Osteoblast (primary cell): ENCODE measurements around the gene MET. TPM values are rescaled to one million over a fixed set of nuclear protein-coding genes. Genes with fewer than 3 reads are reported as not detected.
A peak's percentile ranks its signal among the peaks of the same experiment; 100 is the strongest.

ENCODE experiments used
- DNase-seq: peaks from one replicate; pipeline ENCODE4 v3.0.0; 2011; ENCODE audit warnings: low spot score, mixed read lengths; ENCODE audit not compliant: insufficient read length; ENCODE audit errors: missing footprints
- H2AFZ ChIP-seq: 2 replicates; pipeline ENCODE4 v1.6.0; 2011; ENCODE audit warnings: mild to moderate bottlenecking, low read length
- H3K27ac ChIP-seq: 2 replicates; pipeline ENCODE4 v1.5.1; 2011; ENCODE audit warnings: mild to moderate bottlenecking, low read depth, low read length, moderate library complexity
- H3K27me3 ChIP-seq: 2 replicates; pipeline ENCODE4 v1.6.0; 2012; ENCODE audit warnings: mild to moderate bottlenecking, control low read depth, inconsistent platforms, low read length, moderate library complexity; ENCODE audit not compliant: insufficient read depth
- H3K36me3 ChIP-seq: 2 replicates; pipeline ENCODE4 v1.5.1; 2011; ENCODE audit warnings: mild to moderate bottlenecking, low read length, control low read depth, moderate library complexity; ENCODE audit not compliant: insufficient read depth
- H3K4me1 ChIP-seq: 2 replicates; pipeline ENCODE4 v1.5.1; 2011; ENCODE audit warnings: mild to moderate bottlenecking, low read length, control low read depth, moderate library complexity; ENCODE audit not compliant: insufficient read depth
- H3K4me2 ChIP-seq: 2 replicates; pipeline ENCODE4 v1.6.0; 2011; ENCODE audit warnings: mild to moderate bottlenecking, low read length; ENCODE audit not compliant: insufficient read depth
- H3K4me3 ChIP-seq: fragments of 200-600 bp; sonication (generic); 3 replicates; pipeline ENCODE4 v1.5.1; 2012; ENCODE audit warnings: mild to moderate bottlenecking, low read length, inconsistent platforms; ENCODE audit not compliant: insufficient read depth
- H3K79me2 ChIP-seq: 2 replicates; pipeline ENCODE4 v1.6.0; 2012; ENCODE audit warnings: mild to moderate bottlenecking, low read length, control low read depth, inconsistent platforms; ENCODE audit not compliant: insufficient read depth
- H3K9me3 ChIP-seq: 2 replicates; pipeline ENCODE4 v1.5.1; 2011; ENCODE audit warnings: low read depth, low read length, control low read depth
- H4K20me1 ChIP-seq: 2 replicates; pipeline ENCODE4 v1.6.0; 2012; ENCODE audit warnings: mild to moderate bottlenecking, low read length, control low read depth; ENCODE audit not compliant: insufficient read depth
- CTCF ChIP-seq: IDR thresholded peaks from 2 replicates; pipeline ENCODE4 v1.5.1; 2011; ENCODE audit warnings: mild to moderate bottlenecking, low read depth, low read length, moderate library complexity; ENCODE audit errors: extremely low read depth
- total RNA-seq: library from RNA; depleted of rRNA; stranded (reverse); fragments of >200 nt; gene quantifications from 2 replicates; pipeline ENCODE4 v1.2.3, GENCODE V29; 2012

The MET gene
- total RNA-seq, 1 donor, result 55.0 TPM

GRCh38 chr7:116786791-116787443 lies 114.9 kb downstream of the MET start:
- Histone ChIP-seq H3K4me3 (no peak overlapping the region), H2AFZ (no peak overlapping the region), H3K4me1 (peaks cover 21% of the 10 kb centered on the region), H3K27ac (no peak overlapping the region), H3K79me2 (no peaks in the 10 kb centered on the region), H4K20me1 (no peaks in the 10 kb centered on the region), H3K4me2 (no peak overlapping the region), H3K27me3 (no peaks in the 10 kb centered on the region), H3K36me3 (peaks cover 31% of the 10 kb centered on the region), H3K9me3 (no peaks in the 10 kb centered on the region)
- DNase-seq, result no peak
- peak; percentile 39 for TF ChIP-seq CTCF

GRCh38 chr7:116787881-116788280 lies 115.9 kb downstream of the MET start:
- Histone ChIP-seq H3K79me2 (no peaks in the 10 kb centered on the region), H3K27ac (no peak overlapping the region), H3K4me1 (peaks cover 13% of the 10 kb centered on the region), H3K36me3 (peaks cover 34% of the 10 kb centered on the region), H3K4me3 (no peak overlapping the region), H2AFZ (no peak overlapping the region), H3K9me3 (no peaks in the 10 kb centered on the region), H3K27me3 (no peaks in the 10 kb centered on the region), H3K4me2 (no peak overlapping the region), H4K20me1 (no peaks in the 10 kb centered on the region)
- no peak for DNase-seq
- TF ChIP-seq CTCF, result no peak

GRCh38 chr7:116788572-116789197 lies 116.7 kb downstream of the MET start:
- no peak overlapping the region for H3K4me2 ChIP-seq
- H3K79me2 ChIP-seq, result no peaks in the 10 kb centered on the region
- no peak overlapping the region for H3K27ac ChIP-seq
- H2AFZ ChIP-seq, result no peak overlapping the region
- H4K20me1 ChIP-seq, result no peaks in the 10 kb centered on the region
- no peak overlapping the region for H3K4me3 ChIP-seq
- H3K9me3 ChIP-seq, result no peaks in the 10 kb centered on the region
- no peaks in the 10 kb centered on the region for H3K27me3 ChIP-seq
- TF ChIP-seq CTCF, result no peak
- DNase-seq, result no peak
- H3K36me3 ChIP-seq, result peaks cover 29% of the 10 kb centered on the region
- peaks cover 13% of the 10 kb centered on the region for H3K4me1 ChIP-seq

- H3K9me3 ChIP-seq, result no peaks in the 10 kb centered on the region
Measured at GRCh38 chr7:116790025-116790424, 118.0 kb downstream of the MET start.

More at GRCh38 chr7:116790025-116790424, 118.0 kb downstream of the MET start:
- no peak overlapping the region for H2AFZ ChIP-seq
- no peaks in the 10 kb centered on the region for H3K79me2 ChIP-seq
- peaks cover 22% of the 10 kb centered on the region for H3K36me3 ChIP-seq
- H4K20me1 ChIP-seq, result no peaks in the 10 kb centered on the region
- H3K27me3 ChIP-seq, result no peaks in the 10 kb centered on the region
- TF ChIP-seq CTCF, result no peak
- H3K4me1 ChIP-seq, result peaks cover 13% of the 10 kb centered on the region
- no peak overlapping the region for H3K4me2 ChIP-seq
- no peak overlapping the region for H3K4me3 ChIP-seq
- H3K27ac ChIP-seq, result no peak overlapping the region
- no peak for DNase-seq
